Measurements from ENCODE around the gene CDH23.

The CDH23 gene

GRCh38 chr10:71762324-71762723, 365.6 kb downstream of the CDH23 start:
- H3K27me3 ChIP-seq (ENCODE audit: control insufficient read depth, insufficient read depth, low read length) = no peaks in the 10 kb centered on the region
- no peak overlapping the region for H2AFZ ChIP-seq
- no peak for TF ChIP-seq CTCF (IDR thresholded peaks at IDR 0.05)
- no peak overlapping the region for H3K9ac ChIP-seq
- no peaks in the 10 kb centered on the region for H3K79me2 ChIP-seq
- no peak overlapping the region for H3K27ac ChIP-seq
- no peak overlapping the region for H3K4me2 ChIP-seq (ENCODE audit: low read length)
- no peaks in the 10 kb centered on the region for H3K36me3 ChIP-seq (ENCODE audit: control insufficient read depth, insufficient read depth, low read length)
- no peaks in the 10 kb centered on the region for H3K9me3 ChIP-seq (ENCODE audit: control insufficient read depth, low read length)
- no peaks in the 10 kb centered on the region for H3K4me1 ChIP-seq
- no peak overlapping the region for H3K4me3 ChIP-seq (ENCODE audit: low read depth, low read length)

- Histone ChIP-seq H3K4me3 (ENCODE audit: low read depth, low read length) (no peak overlapping the region), H3K36me3 (ENCODE audit: control insufficient read depth, insufficient read depth, low read length) (no peaks in the 10 kb centered on the region), H3K9ac (no peak overlapping the region), H3K4me1 (no peaks in the 10 kb centered on the region), H3K27me3 (ENCODE audit: control insufficient read depth, insufficient read depth, low read length) (no peaks in the 10 kb centered on the region), H3K9me3 (ENCODE audit: control insufficient read depth, low read length) (no peaks in the 10 kb centered on the region), H3K79me2 (no peaks in the 10 kb centered on the region), H3K27ac (no peak overlapping the region), H2AFZ (no peak overlapping the region), H3K4me2 (ENCODE audit: low read length) (no peak overlapping the region)
- no peak for TF ChIP-seq CTCF (IDR thresholded peaks at IDR 0.05)
Observed at GRCh38 chr10:71763352-71764127, 366.8 kb downstream of the CDH23 start.

- no peak for TF ChIP-seq CTCF (IDR thresholded peaks at IDR 0.05)
Observed at GRCh38 chr10:71765176-71765904, 368.6 kb downstream of the CDH23 start.

DNA sequence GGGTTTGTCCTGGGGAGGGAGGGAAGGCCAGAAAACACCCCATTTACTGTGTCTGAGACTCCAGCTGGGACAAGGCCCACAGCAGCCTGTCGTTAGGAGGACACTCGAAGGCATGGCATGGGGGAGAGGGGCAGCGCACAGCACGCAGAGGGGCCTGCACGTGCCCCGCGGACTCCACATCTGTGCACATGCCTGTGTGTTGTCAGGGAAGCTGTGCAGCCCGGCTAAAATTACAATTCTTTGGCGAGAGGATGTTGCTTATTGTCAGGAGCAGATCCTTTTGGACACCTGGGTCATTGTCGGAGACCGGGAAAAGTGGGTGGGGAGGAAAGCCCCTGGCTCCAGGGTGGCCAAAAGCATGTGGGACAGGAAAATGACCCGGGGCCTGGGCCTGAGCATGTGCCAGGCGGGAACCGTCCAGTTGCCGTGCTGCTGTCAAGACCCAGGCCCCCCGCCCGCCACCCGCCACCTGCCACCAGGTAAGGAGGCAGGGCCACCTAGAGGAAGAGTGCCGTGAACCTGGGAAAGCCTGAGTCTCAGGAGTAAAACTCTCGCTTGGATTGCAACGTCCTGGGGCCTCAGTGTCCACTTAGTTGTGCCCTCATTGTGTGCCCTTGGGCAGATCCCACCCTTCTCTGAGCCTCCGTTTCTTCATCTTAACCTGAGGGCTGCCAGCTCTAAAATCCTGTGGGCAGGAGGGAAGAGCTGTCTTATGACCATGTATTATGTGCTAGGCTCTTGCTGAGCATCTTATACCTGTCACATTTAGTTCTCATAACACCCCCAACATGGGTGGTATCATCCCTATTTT, 369.4 kb downstream of the CDH23 start:
- H3K27ac ChIP-seq = peak overlapping the region; percentile 17
- H3K9me3 ChIP-seq (ENCODE audit: control insufficient read depth, low read length) = no peaks in the 10 kb centered on the region
- H3K4me1 ChIP-seq = no peaks in the 10 kb centered on the region
- H3K4me3 ChIP-seq (ENCODE audit: low read depth, low read length) = no peak overlapping the region
- TF ChIP-seq CTCF (IDR thresholded peaks at IDR 0.05) = no peak
- H2AFZ ChIP-seq = no peak overlapping the region
- H3K36me3 ChIP-seq (ENCODE audit: control insufficient read depth, insufficient read depth, low read length) = no peaks in the 10 kb centered on the region
- H3K4me2 ChIP-seq (ENCODE audit: low read length) = no peak overlapping the region
- no peak overlapping the region for H3K9ac ChIP-seq
- no peaks in the 10 kb centered on the region for H3K79me2 ChIP-seq
- H3K27me3 ChIP-seq (ENCODE audit: control insufficient read depth, insufficient read depth, low read length) = no peaks in the 10 kb centered on the region

More at GRCh38 chr10:71765176-71765904, 368.6 kb downstream of the CDH23 start:
- no peaks in the 10 kb centered on the region for H3K4me1 ChIP-seq
- H3K4me3 ChIP-seq (ENCODE audit: low read depth, low read length) = no peak overlapping the region
- no peak overlapping the region for H3K4me2 ChIP-seq (ENCODE audit: low read length)
- no peaks in the 10 kb centered on the region for H3K79me2 ChIP-seq
- H3K9me3 ChIP-seq (ENCODE audit: control insufficient read depth, low read length) = no peaks in the 10 kb centered on the region
- H3K27ac ChIP-seq = no peak overlapping the region
- H2AFZ ChIP-seq = no peak overlapping the region
- H3K9ac ChIP-seq = no peak overlapping the region
- H3K36me3 ChIP-seq (ENCODE audit: control insufficient read depth, insufficient read depth, low read length) = no peaks in the 10 kb centered on the region
- no peaks in the 10 kb centered on the region for H3K27me3 ChIP-seq (ENCODE audit: control insufficient read depth, insufficient read depth, low read length)
